Right lobe of liver (tissue), 6 donors: ENCODE results near the gene PLA2G3. TPM values are rescaled to one million over a fixed set of nuclear protein-coding genes. Genes with fewer than 3 reads are reported as not detected.

ENCODE experiments used
- ATAC-seq, 4 donors: fragments of 200-7000 bp; cut with Tn5 transposase; one replicate each; pipeline ENCODE4 v1.9.1; 2020; ENCODE audit warnings: mild to moderate bottlenecking in 4 of 4, moderate library complexity in 4 of 4
- DNase-seq, 3 donors: peaks; one replicate each; pipeline ENCODE4 v3.0.0-alpha.2; 2020
- H3K27ac ChIP-seq, 3 donors: fragments of 200-600 bp; one replicate each; pipeline ENCODE4 v1.8.0; 2022
- H3K27me3 ChIP-seq, 2 donors: fragments of 200-600 bp; one replicate each; pipeline ENCODE4 v1.8.0; 2022
- H3K36me3 ChIP-seq, 4 donors: fragments of 200-600 bp; sonication (generic) in 1 of 4; one replicate each; pipeline versions ENCODE4 v1.5.1 to v1.8.0; 2017 to 2022; ENCODE audit warnings: control low read depth in 1 of 4
- H3K4me1 ChIP-seq, 4 donors: fragments of 200-600 bp; sonication (generic) in 1 of 4; one replicate each; pipeline versions ENCODE4 v1.5.1 to v1.8.0; 2017 to 2022; ENCODE audit warnings: control low read depth in 1 of 4
- H3K4me3 ChIP-seq, 3 donors: fragments of 200-600 bp; one replicate each; pipeline ENCODE4 v1.8.0; 2022
- H3K9me3 ChIP-seq, 4 donors: fragments of 200-600 bp; sonication (generic) in 1 of 4; one replicate each; pipeline versions ENCODE4 v1.5.1 to v1.8.0; 2017 to 2022; ENCODE audit warnings: control low read depth in 1 of 4
- CTCF ChIP-seq, 4 donors: fragments of 200-600 bp in 3 of 4; fragments of 450-650 bp in 1 of 4; IDR thresholded peaks; one replicate each; pipeline versions ENCODE4 v1.5.1 to v1.8.0; 2016 to 2022; ENCODE audit warnings: antibody characterized with exemption in 4 of 4, mild to moderate bottlenecking in 2 of 4
- POLR2A ChIP-seq: fragments of 450-650 bp; IDR thresholded peaks from one replicate; pipeline ENCODE4 v1.6.1; 2017; ENCODE audit warnings: antibody characterized with exemption, mild to moderate bottlenecking
- WGBS: methylation state at CpG from one replicate; pipeline ENCODE4 v1.1.6; 2018; ENCODE audit warnings: low coverage, low lambda C conversion rate; ENCODE audit not compliant: insufficient coverage; ENCODE audit errors: missing lambda C conversion rate; 5-methylcytosine and 5-hydroxymethylcytosine counted together
- intact Hi-C, 2 donors: fragments of 100-400 bp; cut with DNase I; formaldehyde crosslinking; loops; one replicate each; pipeline versions ENCODE4 v1.11.2 to v1.14.1; 2022
- total RNA-seq, 6 experiments: library from RNA; depleted of rRNA in 2 of 6; stranded (reverse); fragments of >200 nt in 2 of 6; fragmentation: NEBNext Ultra II Directional in 3 of 6; extraction: Animal tissue kit (Norgen Biotek cat#: 25700) in 3 of 6; gene quantifications; one replicate each; pipeline versions ENCODE4 v1.1.0 to v1.2.4, GENCODE V29; 2016 to 2023
- donor health status: DM: no; HTN: yes; CAD: no.
- donor health status: DM: no; HTN: no; CAD: no.
- donor health status: DM: no; HTN: no; CAD: no.
- donor health status: DM: no; HTN: yes; CAD: no.
- donor health status: DM: no; HTN: yes; CAD: no.

The PLA2G3 gene
- total RNA-seq, 6 experiments from 2014 or later = not detected

- Histone ChIP-seq H3K36me3 (no peaks in the 10 kb centered on the region), H3K4me3 (no peak overlapping the region), H3K27ac (no peak overlapping the region), H3K27me3 (no peaks in the 10 kb centered on the region), H3K4me1 (no peaks in the 10 kb centered on the region), H3K9me3 (no peaks in the 10 kb centered on the region)
- intact Hi-C loops = loop anchor here (5.0 kb wide), 1 partner anchor 141 kb away; no protein-coding TSS in a partner anchor
- TF ChIP-seq POLR2A (no peak), CTCF (IDR thresholded peaks at IDR 0.05) (no peak)
- ATAC-seq (no peak), DNase-seq (peak in 1 of 3 donors; percentile 47)
- 85% methylated on average over 15 of the region's 26 CpGs for WGBS
Measured at GRCh38 chr22:31088233-31088986, 51.9 kb downstream of the PLA2G3 start.

- no peaks in the 10 kb centered on the region for H3K27me3 ChIP-seq
- ATAC-seq (no peak), DNase-seq (no peak)
- TF ChIP-seq POLR2A = no peak
- TF ChIP-seq CTCF (IDR thresholded peaks at IDR 0.05) = no peak
- intact Hi-C loops = loop anchor here (5.0 kb wide), 1 partner anchor 140 kb away; no protein-coding TSS in a partner anchor
- no peaks in the 10 kb centered on the region for H3K9me3 ChIP-seq
- WGBS = 85% methylated on average over 11 of the region's 21 CpGs
- H3K36me3 ChIP-seq = no peaks in the 10 kb centered on the region
- no peak overlapping the region for H3K27ac ChIP-seq
- H3K4me1 ChIP-seq = no peaks in the 10 kb centered on the region
- H3K4me3 ChIP-seq = no peak overlapping the region
Measured at GRCh38 chr22:31087744-31088215, 52.5 kb downstream of the PLA2G3 start.

- ATAC-seq = no peak
- H3K27ac ChIP-seq = no peak overlapping the region
- no CpG with 5 or more reads among the region's 8 CpGs for WGBS
- H3K4me1 ChIP-seq = no peaks in the 10 kb centered on the region
- no peak overlapping the region for H3K4me3 ChIP-seq
- H3K36me3 ChIP-seq = no peaks in the 10 kb centered on the region
- TF ChIP-seq POLR2A (no peak), CTCF (IDR thresholded peaks at IDR 0.05) (no peak)
- H3K9me3 ChIP-seq = no peaks in the 10 kb centered on the region
- no peak for DNase-seq
- intact Hi-C loops = loop anchor here (5.0 kb wide), 1 partner anchor 140 kb away; no protein-coding TSS in a partner anchor
- no peaks in the 10 kb centered on the region for H3K27me3 ChIP-seq
Measured at GRCh38 chr22:31086703-31087330, 53.5 kb downstream of the PLA2G3 start.

- DNase-seq = no peak
- WGBS = no CpG with 5 or more reads among the region's 3 CpGs
- no peak for ATAC-seq
- Histone ChIP-seq H3K27ac (peak overlapping the region in 2 of 3 donors; percentile 83 to 93), H3K4me1 (peaks cover 0 to 6% (median 0%) of the 10 kb centered on the region in 4 donors), H3K27me3 (no peaks in the 10 kb centered on the region), H3K4me3 (no peak overlapping the region), H3K36me3 (no peaks in the 10 kb centered on the region), H3K9me3 (no peaks in the 10 kb centered on the region)
- TF ChIP-seq CTCF (IDR thresholded peaks at IDR 0.05) (no peak), POLR2A (no peak)
- intact Hi-C loops = loop anchor here (5.0 kb wide), 1 partner anchor 139 kb away; no protein-coding TSS in a partner anchor
Measured at GRCh38 chr22:31085928-31086327, 54.4 kb downstream of the PLA2G3 start.
